Measurements from ENCODE around the gene DMRT1.

DMRT1 gene

GRCh38 chr9:922731-923130, 81.2 kb downstream of the DMRT1 start:
- no peak for DNase-seq (ENCODE audit: low read depth)

GRCh38 chr9:926976-927375, 85.5 kb downstream of the DMRT1 start:
- no peak for DNase-seq (ENCODE audit: low read depth)

- no peak for DNase-seq (ENCODE audit: low read depth)
These were observed 87.0 kb downstream of the DMRT1 start for GRCh38 chr9:928363-929042.

- DNase-seq (ENCODE audit: low read depth): no peak
These were observed 88.2 kb downstream of the DMRT1 start for GRCh38 chr9:929719-930118.

GRCh38 chr9:933356-933755, 91.9 kb downstream of the DMRT1 start:
- DNase-seq (ENCODE audit: low read depth): no peak

GRCh38 chr9:935348-935965, 94.0 kb downstream of the DMRT1 start:
- no peak for DNase-seq (ENCODE audit: low read depth)

GRCh38 chr9:942805-943580, 101.5 kb downstream of the DMRT1 start:
- DNase-seq (ENCODE audit: low read depth): no peak

GRCh38 chr9:947985-948384, 106.5 kb downstream of the DMRT1 start:
- no peak for DNase-seq (ENCODE audit: low read depth)

GRCh38 chr9:948497-948896, 107.0 kb downstream of the DMRT1 start:
- no peak for DNase-seq (ENCODE audit: low read depth)

GRCh38 chr9:950139-950538, 108.6 kb downstream of the DMRT1 start:
- DNase-seq (ENCODE audit: low read depth): no peak

- no peak for DNase-seq (ENCODE audit: low read depth)
These were observed 111.0 kb downstream of the DMRT1 start for GRCh38 chr9:952546-952945.

- DNase-seq (ENCODE audit: low read depth): no peak
These were observed 117.6 kb downstream of the DMRT1 start for GRCh38 chr9:959105-959504.

- no peak for DNase-seq (ENCODE audit: low read depth)
These were observed 118.4 kb downstream of the DMRT1 start for GRCh38 chr9:959914-960313.

- no peak for DNase-seq (ENCODE audit: low read depth)
These were observed 120.5 kb downstream of the DMRT1 start for GRCh38 chr9:962023-962422.

- DNase-seq (ENCODE audit: low read depth): no peak
These were observed 124.0 kb downstream of the DMRT1 start for GRCh38 chr9:965497-965896.

GRCh38 chr9:966870-967269, 125.4 kb downstream of the DMRT1 start:
- no peak for DNase-seq (ENCODE audit: low read depth)

- no peak for DNase-seq (ENCODE audit: low read depth)
These were observed 125.9 kb downstream of the DMRT1 start for GRCh38 chr9:967436-967835.

GRCh38 chr9:967903-968641, 126.6 kb downstream of the DMRT1 start:
- no peak for DNase-seq (ENCODE audit: low read depth)

- DNase-seq (ENCODE audit: low read depth): no peak
These were observed 128.0 kb downstream of the DMRT1 start for GRCh38 chr9:969310-970150.

- DNase-seq (ENCODE audit: low read depth): no peak
These were observed 128.9 kb downstream of the DMRT1 start for GRCh38 chr9:970151-970996.
